H7 (cell line): ENCODE results near the gene PCDH20. TPM values are rescaled to one million over a fixed set of nuclear protein-coding genes. Genes with fewer than 3 reads are reported as not detected.

Source experiments
- DNase-seq: peaks from one replicate; pipeline ENCODE4 v3.0.0; 2012
- H3K27me3 ChIP-seq: 2 replicates; pipeline ENCODE4 v1.6.0; 2011; ENCODE audit warnings: mild to moderate bottlenecking, low read length; ENCODE audit not compliant: control insufficient read depth, insufficient read depth
- H3K36me3 ChIP-seq: replicated peaks from 2 replicates; pipeline ENCODE4 v1.5.1; 2011; ENCODE audit warnings: low read length; ENCODE audit not compliant: control insufficient read depth, insufficient read depth
- H3K4me3 ChIP-seq: 2 replicates; pipeline ENCODE4 v1.5.1; 2011; ENCODE audit warnings: low read depth, mild to moderate bottlenecking, control low read depth, low read length, moderate library complexity; ENCODE audit not compliant: insufficient read depth
- total RNA-seq: library from RNA; depleted of rRNA; stranded (reverse); fragments of >200 nt; shearing (Covaris generic); gene quantifications from 2 replicates; pipeline ENCODE4 v1.2.3, GENCODE V29; 2014; rRNA removed

Gene PCDH20
- total RNA-seq, result 0.89 and 1.4 TPM in 2 replicates

- DNase-seq, result no peak
- peak within 1 kb of the TSS; percentile 55 for H3K4me3 ChIP-seq
- H3K27me3 ChIP-seq, result peaks cover 30% of the 10 kb centered on the region
- H3K36me3 ChIP-seq, result no peaks in the 10 kb centered on the region
Observed at GRCh38 chr13:61415749-61416148, at the start of gene PCDH20. PCDH20 (minus strand) TSS chr13:61415849; CDS start chr13:61415158, 691 bp downstream.

- H3K4me3 ChIP-seq, result no peak overlapping the region
- H3K36me3 ChIP-seq, result no peaks in the 10 kb centered on the region
- H3K27me3 ChIP-seq, result no peaks in the 10 kb centered on the region
- DNase-seq, result no peak
Observed at GRCh38 chr13:61463024-61463423, 47.4 kb upstream of the PCDH20 start.

- DNase-seq, result no peak
- Histone ChIP-seq H3K4me3 (no peak overlapping the region), H3K36me3 (no peaks in the 10 kb centered on the region), H3K27me3 (no peaks in the 10 kb centered on the region)
Observed at GRCh38 chr13:61453121-61453520, 37.5 kb upstream of the PCDH20 start.

GRCh38 chr13:61432029-61432428, 16.4 kb upstream of the PCDH20 start:
- H3K4me3 ChIP-seq, result no peak overlapping the region
- no peaks in the 10 kb centered on the region for H3K36me3 ChIP-seq
- no peak for DNase-seq
- H3K27me3 ChIP-seq, result no peaks in the 10 kb centered on the region

- no peak overlapping the region for H3K4me3 ChIP-seq
- DNase-seq, result no peak
- H3K27me3 ChIP-seq, result no peaks in the 10 kb centered on the region
- H3K36me3 ChIP-seq, result no peaks in the 10 kb centered on the region
Observed at GRCh38 chr13:61423915-61424314, 8.3 kb upstream of the PCDH20 start.

- no peak for DNase-seq
- Histone ChIP-seq H3K4me3 (no peak overlapping the region), H3K36me3 (no peaks in the 10 kb centered on the region), H3K27me3 (peaks cover 23% of the 10 kb centered on the region)
Observed at GRCh38 chr13:61417086-61417570, 1.5 kb upstream of the PCDH20 start.

- no peaks in the 10 kb centered on the region for H3K36me3 ChIP-seq
- H3K4me3 ChIP-seq, result peak overlapping the region; percentile 55
- H3K27me3 ChIP-seq, result peaks cover 30% of the 10 kb centered on the region
- DNase-seq, result peak; percentile 79
Observed at GRCh38 chr13:61415058-61415721, 459 bp downstream of the PCDH20 start.

GRCh38 chr13:61414686-61415057, 977 bp downstream of the PCDH20 start:
- H3K27me3 ChIP-seq, result peaks cover 30% of the 10 kb centered on the region
- peak; percentile 18 for DNase-seq
- peak overlapping the region; percentile 55 for H3K4me3 ChIP-seq
- H3K36me3 ChIP-seq, result no peaks in the 10 kb centered on the region

- DNase-seq, result peak; percentile 45
- H3K36me3 ChIP-seq, result no peaks in the 10 kb centered on the region
- H3K27me3 ChIP-seq, result peaks cover 30% of the 10 kb centered on the region
- peak overlapping the region; percentile 55 for H3K4me3 ChIP-seq
Observed at GRCh38 chr13:61413572-61414535, 1.8 kb downstream of the PCDH20 start.

GRCh38 chr13:61410669-61411297, 4.9 kb downstream of the PCDH20 start:
- peak; percentile 35 for DNase-seq
- peaks cover 30% of the 10 kb centered on the region for H3K27me3 ChIP-seq
- no peak overlapping the region for H3K4me3 ChIP-seq
- H3K36me3 ChIP-seq, result no peaks in the 10 kb centered on the region

- H3K36me3 ChIP-seq, result no peaks in the 10 kb centered on the region
- no peak for DNase-seq
- H3K27me3 ChIP-seq, result peaks cover 30% of the 10 kb centered on the region
- no peak overlapping the region for H3K4me3 ChIP-seq
Observed at GRCh38 chr13:61410266-61410665, 5.4 kb downstream of the PCDH20 start.

- Histone ChIP-seq H3K4me3 (no peak overlapping the region), H3K27me3 (peaks cover 17% of the 10 kb centered on the region), H3K36me3 (no peaks in the 10 kb centered on the region)
- no peak for DNase-seq
Observed at GRCh38 chr13:61408571-61408970, 7.1 kb downstream of the PCDH20 start.

GRCh38 chr13:61406275-61406674, 9.4 kb downstream of the PCDH20 start:
- no peak for DNase-seq
- Histone ChIP-seq H3K36me3 (no peaks in the 10 kb centered on the region), H3K4me3 (no peak overlapping the region), H3K27me3 (no peaks in the 10 kb centered on the region)

GRCh38 chr13:61396121-61396520, 19.5 kb downstream of the PCDH20 start:
- no peak for DNase-seq
- H3K36me3 ChIP-seq, result no peaks in the 10 kb centered on the region

More at GRCh38 chr13:61396121-61396520, 19.5 kb downstream of the PCDH20 start:
- Histone ChIP-seq H3K4me3 (no peak overlapping the region), H3K27me3 (no peaks in the 10 kb centered on the region)
